ENCODE measurements around the gene SAMD14. TPM values are rescaled to one million over a fixed set of nuclear protein-coding genes. Genes with fewer than 3 reads are reported as not detected.

The SAMD14 gene
- total and polyA plus RNA-seq, 10 of the 15 experiments (the other 5 are each of a cell fraction or from before 2014, with no cell fraction given), result 0.06 to 1.7 (median 0.25) TPM; not detected in 3

GRCh38 chr17:50072925-50073324 lies 57.0 kb downstream of the SAMD14 start:
- Histone ChIP-seq H3K4me2 (ENCODE audit: control insufficient read depth, insufficient read depth) (no peak overlapping the region), H3K4me1 (ENCODE audit: control insufficient read depth, insufficient read depth, low read length) (no peaks in the 10 kb centered on the region), H3K27ac (ENCODE audit: control insufficient read depth, insufficient read depth) (no peak overlapping the region), H2AFZ (ENCODE audit: control insufficient read depth, low read depth, low read length) (no peak overlapping the region), H3K4me3 (no peak overlapping the region), H3K79me2 (ENCODE audit: control insufficient read depth, insufficient read depth, low read length) (no peaks in the 10 kb centered on the region), H3K9ac (ENCODE audit: control insufficient read depth, insufficient read depth, low read length) (no peak overlapping the region), H3K36me3 (ENCODE audit: control insufficient read depth in 2 of 2, insufficient read depth in 2 of 2, low read length in 1 of 2) (peaks cover 0 to 4% of the 10 kb centered on the region in 2 experiments; a peak in 2 of 4 replicates), H4K20me1 (ENCODE audit: control insufficient read depth, insufficient read depth) (no peaks in the 10 kb centered on the region), H3K27me3 (replicated peaks in 1 of 2; ENCODE audit: control insufficient read depth in 2 of 2, insufficient read depth in 2 of 2, low read length in 1 of 2) (no peaks in the 10 kb centered on the region), H3K9me3 (replicated peaks; ENCODE audit: control insufficient read depth, insufficient read depth, low read length) (no peaks in the 10 kb centered on the region; the same call in 2 of the 3 replicates)
- FAIRE-seq (no peak), DNase-seq (ENCODE audit: low read depth, low spot score) (no peak), ATAC-seq (no peak)
- in situ Hi-C loops (cut with MboI), result no loop called here
- WGBS (ENCODE audit: insufficient coverage, insufficient replicate concordance, low lambda C conversion rate, missing lambda C conversion rate), result 85% methylated on average over 1 of the region's 1 CpG
- CTCF ChIA-PET, result interaction anchor here (0.7 to 1.4 kb wide), 2 partner anchors 15 to 42 kb away, joined by 3 to 8 read pairs; no protein-coding TSS in a partner anchor
- SMC1A ChIA-PET (ENCODE audit: uncharacterized antibody, unreplicated experiment), result no interaction called here
- no TSS peak for BruUV-seq (replicated peaks)
- RAD21 ChIA-PET (ENCODE audit: unreplicated experiment), result no interaction called here
- TF ChIP-seq ZSCAN29 (IDR thresholded peaks at IDR 0.05) (no peak), CEBPZ (IDR thresholded peaks at IDR 0.05; ENCODE audit: low read depth, low read length) (no peak)
- intact Hi-C loops (cut with micrococcal nuclease; ENCODE audit: unreplicated experiment), result no loop called here
- POLR2A ChIA-PET, result no interaction called here

DNA sequence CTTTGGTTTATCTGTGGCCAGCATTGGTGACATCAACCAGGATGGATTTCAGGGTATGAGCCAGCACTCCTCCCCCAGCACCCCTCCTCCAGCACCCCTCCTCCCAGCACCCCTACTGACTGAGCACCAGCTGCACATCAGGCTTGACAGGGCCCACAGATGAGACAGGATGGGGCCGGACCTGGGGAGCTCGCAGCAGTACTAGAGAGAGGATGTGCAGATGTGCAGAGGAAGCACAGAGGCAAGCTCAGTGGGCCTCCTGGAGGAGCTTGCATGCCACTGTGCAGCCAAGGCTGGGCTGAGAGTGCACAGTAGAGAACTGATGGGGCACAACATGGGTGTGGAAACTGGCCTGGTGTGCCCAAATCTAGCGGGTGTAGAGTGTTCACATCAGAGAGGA lies 57.8 kb downstream of the SAMD14 start:
- no TSS peak for BruUV-seq (replicated peaks)
- Histone ChIP-seq H2AFZ (ENCODE audit: control insufficient read depth, low read depth, low read length) (no peak overlapping the region), H3K9ac (ENCODE audit: control insufficient read depth, insufficient read depth, low read length) (no peak overlapping the region), H3K79me2 (ENCODE audit: control insufficient read depth, insufficient read depth, low read length) (no peaks in the 10 kb centered on the region), H3K27ac (ENCODE audit: control insufficient read depth, insufficient read depth) (no peak overlapping the region), H3K4me3 (no peak overlapping the region), H3K4me1 (ENCODE audit: control insufficient read depth, insufficient read depth, low read length) (no peaks in the 10 kb centered on the region), H3K27me3 (replicated peaks in 1 of 2; ENCODE audit: control insufficient read depth in 2 of 2, insufficient read depth in 2 of 2, low read length in 1 of 2) (no peaks in the 10 kb centered on the region), H3K9me3 (replicated peaks; ENCODE audit: control insufficient read depth, insufficient read depth, low read length) (no peaks in the 10 kb centered on the region; the same call in 2 of the 3 replicates), H3K36me3 (ENCODE audit: control insufficient read depth in 2 of 2, insufficient read depth in 2 of 2, low read length in 1 of 2) (peaks cover 0 to 4% of the 10 kb centered on the region in 2 experiments; a peak in 2 of 4 replicates), H4K20me1 (ENCODE audit: control insufficient read depth, insufficient read depth) (no peaks in the 10 kb centered on the region), H3K4me2 (ENCODE audit: control insufficient read depth, insufficient read depth) (no peak overlapping the region)
- intact Hi-C loops (cut with micrococcal nuclease; ENCODE audit: unreplicated experiment), result no loop called here
- no peak for FAIRE-seq
- ChIA-PET CTCF (no interaction called here), SMC1A (ENCODE audit: uncharacterized antibody, unreplicated experiment) (no interaction called here), RAD21 (ENCODE audit: unreplicated experiment) (no interaction called here), POLR2A (no interaction called here)
- WGBS (ENCODE audit: insufficient coverage, insufficient replicate concordance, low lambda C conversion rate, missing lambda C conversion rate), result 30% methylated on average over 2 of the region's 3 CpGs
- TF ChIP-seq STAT3 (IDR thresholded peaks at IDR 0.05; ENCODE audit: low read depth, low read length) (no peak), PAX8 (IDR thresholded peaks at IDR 0.05) (no peak), ELK1 (IDR thresholded peaks at IDR 0.05; ENCODE audit: low read depth, low read length) (no peak), CEBPZ (IDR thresholded peaks at IDR 0.05; ENCODE audit: low read depth, low read length) (no peak), EP300 (IDR thresholded peaks at IDR 0.05; ENCODE audit: borderline replicate concordance in 1 of 2, control insufficient read depth in 1 of 2, low read depth in 2 of 2, low read length in 2 of 2) (no peak), BCL11A (IDR thresholded peaks at IDR 0.05; ENCODE audit: low read depth, low read length) (no peak), HDGF (IDR thresholded peaks at IDR 0.05) (no peak)
- no peak for ATAC-seq
- no peak for DNase-seq (ENCODE audit: low read depth, low spot score)
- in situ Hi-C loops (cut with MboI), result no loop called here

Data from GM12878 (cell line).